Liver (tissue), 9 donors: ENCODE measurements around the gene TMSB15C. TPM values are rescaled to one million over a fixed set of nuclear protein-coding genes. Genes with fewer than 3 reads are reported as not detected.
"Not testable (repeated sequence)": the region's sequence is repeated elsewhere in the genome, so short reads cannot be mapped to it uniquely, and the experiment has no call there.

ENCODE experiments used
- DNase-seq: peaks from one replicate; pipeline ENCODE4 v3.0.0-alpha.2; 2017; ENCODE audit warnings: low spot score
- H3K27ac ChIP-seq, 2 donors: one replicate each; pipeline ENCODE4 v1.7.0; 2013; ENCODE audit warnings: inconsistent platforms in 2 of 2, low read length in 2 of 2, control low read depth in 1 of 2, low read depth in 1 of 2, mild to moderate bottlenecking in 1 of 2
- H3K27me3 ChIP-seq, 4 donors: one replicate each; pipeline versions ENCODE4 v1.6.1 to v1.7.0; 2013; ENCODE audit warnings: low read length in 3 of 4, inconsistent platforms in 1 of 4, mild to moderate bottlenecking in 1 of 4, moderate library complexity in 1 of 4; ENCODE audit not compliant: control insufficient read depth in 4 of 4, insufficient read depth in 4 of 4
- H3K36me3 ChIP-seq, 4 donors: one replicate each; pipeline versions ENCODE4 v1.6.1 to v1.7.0; 2013; ENCODE audit warnings: low read length in 3 of 4, mild to moderate bottlenecking in 3 of 4, low read depth in 1 of 4, moderate library complexity in 1 of 4; ENCODE audit not compliant: control insufficient read depth in 4 of 4, insufficient read depth in 3 of 4
- H3K4me1 ChIP-seq, 4 donors: one replicate each; pipeline versions ENCODE4 v1.6.1 to v1.7.0; 2013; ENCODE audit warnings: low read length in 3 of 4, mild to moderate bottlenecking in 3 of 4, moderate library complexity in 1 of 4; ENCODE audit not compliant: control insufficient read depth in 4 of 4, insufficient read depth in 4 of 4
- H3K4me3 ChIP-seq, 3 donors: one replicate each; pipeline versions ENCODE4 v1.6.1 to v1.7.0; 2013; ENCODE audit warnings: low read length in 3 of 3, control low read depth in 1 of 3, low read depth in 1 of 3, mild to moderate bottlenecking in 1 of 3
- H3K9ac ChIP-seq, 2 donors: one replicate each; pipeline ENCODE4 v1.7.0; 2013; ENCODE audit warnings: low read length in 2 of 2, mild to moderate bottlenecking in 2 of 2, moderate library complexity in 2 of 2, control low read depth in 1 of 2, low read depth in 1 of 2
- H3K9me3 ChIP-seq, 4 donors: one replicate each; pipeline versions ENCODE4 v1.6.1 to v1.7.0; 2013; ENCODE audit warnings: low read length in 3 of 4; ENCODE audit not compliant: control insufficient read depth in 4 of 4
- EGR1 ChIP-seq, 2 donors: IDR thresholded peaks; 2 replicates each; pipeline ENCODE4 v1.6.1; 2016 to 2018; ENCODE audit warnings: antibody characterized with exemption in 2 of 2, low read depth in 2 of 2
- FOXA1 ChIP-seq: IDR thresholded peaks from 2 replicates; pipeline ENCODE4 v1.6.1; 2016; ENCODE audit warnings: antibody characterized with exemption
- FOXA2 ChIP-seq: IDR thresholded peaks from 2 replicates; pipeline ENCODE4 v1.6.1; 2016; ENCODE audit warnings: antibody characterized with exemption
- HNF4A ChIP-seq, 2 donors: conservative IDR thresholded peaks; 2 replicates each; pipeline ENCODE4 v1.6.1; 2016; ENCODE audit warnings: antibody characterized with exemption in 2 of 2, mild to moderate bottlenecking in 2 of 2
- HNF4G ChIP-seq: IDR thresholded peaks from 2 replicates; pipeline ENCODE4 v1.6.1; 2016; ENCODE audit warnings: antibody characterized with exemption
- JUND ChIP-seq, 2 donors: IDR thresholded peaks; 2 replicates each; pipeline ENCODE4 v1.6.1; 2016; ENCODE audit warnings: antibody characterized with exemption in 2 of 2
- NR2F2 ChIP-seq: IDR thresholded peaks from 2 replicates; pipeline ENCODE4 v1.6.1; 2016; ENCODE audit warnings: antibody characterized with exemption
- RXRA ChIP-seq, 2 donors: IDR thresholded peaks; 2 replicates each; pipeline ENCODE4 v1.6.1; 2017 to 2018; ENCODE audit warnings: antibody characterized with exemption in 2 of 2, mild to moderate bottlenecking in 1 of 2
- SP1 ChIP-seq: IDR thresholded peaks from 2 replicates; pipeline ENCODE4 v1.6.1; 2018; ENCODE audit warnings: antibody characterized with exemption, mild to moderate bottlenecking
- YY1 ChIP-seq: IDR thresholded peaks from 2 replicates; pipeline ENCODE4 v1.6.1; 2016; ENCODE audit warnings: antibody characterized with exemption, mild to moderate bottlenecking
- WGBS: extraction: QIAGEN DNeasy Blood & Tissue Kit; methylation state at CpG from one replicate; pipeline ENCODE4 v1.1.7; 2013; 5-methylcytosine and 5-hydroxymethylcytosine counted together
- polyA plus RNA-seq, 2 donors: library from polyadenylated mRNA; stranded (reverse) in 1 of 2; unstranded in 1 of 2; fragments of 200-250 nt in 1 of 2; fragments of >200 nt in 1 of 2; fragmentation: Nextera tagmentation in 1 of 2; extraction: Ambion mirVana in 1 of 2; gene quantifications; one replicate each; pipeline versions ENCODE4 v1.2.1 to v1.2.3, GENCODE V29; 2013 to 2015
- total RNA-seq, 2 donors: library from RNA; depleted of rRNA; stranded (reverse); fragments of >200 nt; gene quantifications; one replicate each; pipeline ENCODE4 v1.2.3, GENCODE V29; 2014
- TF ChIP-seq, protein P1 (sequence below): IDR thresholded peaks from 2 replicates; pipeline ENCODE4 v1.6.1; 2016; ENCODE audit warnings: antibody characterized with exemption
- TF ChIP-seq, protein P2 (sequence below): fragments of 150-350 bp; IDR thresholded peaks from 2 replicates; pipeline ENCODE4 v1.5.1; 2017; ENCODE audit warnings: improper control_type of control experiment, low read depth, low read length; ENCODE audit not compliant: missing input control
- TF ChIP-seq, protein P3 (sequence below): IDR thresholded peaks from 2 replicates; pipeline ENCODE4 v1.6.1; 2016; ENCODE audit warnings: antibody characterized with exemption
- donor health status: healthy.
- donor health status: healthy.
- donor health status: healthy.
- donor health status: healthy.
- donor health status: healthy.

Gene TMSB15C
- total and polyA plus RNA-seq, 4 donors, result 0.17 to 0.23 TPM; not detected in 2

DNA sequence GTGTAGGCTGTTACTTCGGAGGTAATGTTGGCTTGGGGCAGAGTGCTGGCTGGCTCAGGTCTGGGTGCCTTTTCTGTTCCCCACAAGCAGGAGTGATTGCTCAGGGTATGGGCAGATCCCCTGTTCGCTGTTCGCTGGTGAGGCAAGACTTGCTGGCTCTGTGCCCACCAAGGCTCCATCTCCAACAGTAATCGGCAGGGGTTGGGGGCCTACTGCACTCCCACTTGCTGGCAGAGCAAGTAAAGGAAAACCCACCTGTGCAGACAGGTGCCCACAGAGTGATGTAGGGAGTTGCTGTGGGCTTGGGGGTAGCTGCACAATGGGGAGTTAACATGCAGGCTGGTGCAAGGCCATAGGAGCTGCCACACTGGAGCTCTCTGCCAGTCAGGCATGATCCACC lies 8.0 kb upstream of the TMSB15C start:
- no peaks in the 10 kb centered on the region for H3K4me1 ChIP-seq
- no peaks in the 10 kb centered on the region for H3K9me3 ChIP-seq
- H3K9ac ChIP-seq, result no peak overlapping the region
- 73% methylated on average over 4 of the region's 4 CpGs for WGBS
- no peak overlapping the region for H3K27ac ChIP-seq
- DNase-seq, result no peak
- H3K27me3 ChIP-seq, result no peaks in the 10 kb centered on the region
- TF ChIP-seq JUND (IDR thresholded peaks at IDR 0.05) (no peak), RXRA (IDR thresholded peaks at IDR 0.05) (no peak)
- H3K4me3 ChIP-seq, result no peak overlapping the region
- H3K36me3 ChIP-seq, result no peaks in the 10 kb centered on the region

DNA sequence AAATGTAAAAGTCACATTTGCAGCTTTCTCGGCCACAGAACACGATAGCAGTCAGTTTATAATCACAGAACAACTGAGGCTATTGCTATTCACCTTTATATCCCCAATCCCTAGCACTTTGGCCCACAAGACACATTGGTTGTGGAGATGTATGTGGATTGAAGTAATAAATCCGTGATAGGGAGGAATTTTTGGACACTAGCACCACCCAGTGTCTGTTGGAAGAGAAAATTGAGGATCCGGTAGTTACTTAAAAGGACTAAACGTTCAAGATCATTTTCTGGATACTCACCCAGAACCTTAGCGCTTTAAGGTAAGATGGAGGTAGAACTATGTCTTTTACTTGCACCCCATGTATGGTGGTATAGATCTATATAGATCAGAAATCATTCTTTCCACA lies 1.8 kb upstream of the TMSB15C start:
- not testable (repeated sequence) for H3K9ac ChIP-seq, H3K36me3 ChIP-seq, DNase-seq, H3K9me3 ChIP-seq, H3K27ac ChIP-seq, H3K4me3 ChIP-seq, H3K4me1 ChIP-seq, H3K27me3 ChIP-seq
- no CpG with 5 or more reads among the region's 6 CpGs for WGBS

DNA sequence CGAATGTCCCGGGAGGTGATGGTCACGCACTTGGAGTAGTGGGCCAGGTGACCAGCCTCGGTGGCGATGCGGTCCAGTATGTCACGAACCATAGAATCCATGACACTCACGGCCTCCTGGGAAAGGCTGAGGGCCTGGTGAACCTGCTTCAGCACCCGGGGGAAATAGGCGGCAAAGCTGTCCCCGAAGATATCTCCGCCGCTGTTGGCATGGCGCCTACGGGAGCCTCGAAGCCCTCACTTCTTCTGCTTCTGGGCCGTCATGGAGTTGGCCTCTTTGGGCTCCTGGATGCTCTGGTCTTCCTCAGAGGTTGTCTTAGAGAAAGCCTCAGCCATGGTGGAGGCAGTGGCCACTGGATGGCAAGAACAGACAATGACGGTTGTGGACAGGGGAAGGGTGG lies 13.4 kb downstream of the TMSB15C start:
- H3K4me1 ChIP-seq, result not testable (repeated sequence)

DNA sequence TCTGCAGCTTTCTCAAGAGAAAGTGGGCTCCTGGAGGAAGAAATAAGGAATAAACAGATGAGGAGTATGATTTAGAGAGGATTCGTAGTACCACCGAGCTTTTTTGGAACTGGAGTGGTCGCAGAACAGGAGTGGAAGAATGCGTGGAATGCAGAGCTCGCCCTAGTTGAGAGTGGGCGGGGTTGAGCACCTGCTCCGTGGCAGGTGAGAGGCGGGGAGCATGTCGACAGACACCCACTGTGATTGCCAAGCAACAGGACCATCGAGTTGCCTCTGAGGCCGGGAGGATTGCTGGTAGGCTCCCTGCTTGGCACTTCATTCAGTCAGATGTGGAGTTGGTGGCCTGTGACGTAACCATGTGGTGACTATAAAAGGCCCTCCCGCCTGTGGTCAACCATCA lies 21.1 kb downstream of the TMSB15C start:
- H3K36me3 ChIP-seq, H3K4me3 ChIP-seq, H3K4me1 ChIP-seq, H3K9me3 ChIP-seq, H3K27ac ChIP-seq, DNase-seq, H3K27me3 ChIP-seq, H3K9ac ChIP-seq: not testable (repeated sequence)
- WGBS, result no CpG with 5 or more reads among the region's 13 CpGs

More for the DNA sequence above, 13.4 kb downstream of the TMSB15C start:
- H3K27me3 ChIP-seq, DNase-seq, H3K27ac ChIP-seq, H3K9me3 ChIP-seq, H3K4me3 ChIP-seq, H3K36me3 ChIP-seq, H3K9ac ChIP-seq: not testable (repeated sequence)
- WGBS, result 98% methylated on average over 9 of the region's 18 CpGs

DNA sequence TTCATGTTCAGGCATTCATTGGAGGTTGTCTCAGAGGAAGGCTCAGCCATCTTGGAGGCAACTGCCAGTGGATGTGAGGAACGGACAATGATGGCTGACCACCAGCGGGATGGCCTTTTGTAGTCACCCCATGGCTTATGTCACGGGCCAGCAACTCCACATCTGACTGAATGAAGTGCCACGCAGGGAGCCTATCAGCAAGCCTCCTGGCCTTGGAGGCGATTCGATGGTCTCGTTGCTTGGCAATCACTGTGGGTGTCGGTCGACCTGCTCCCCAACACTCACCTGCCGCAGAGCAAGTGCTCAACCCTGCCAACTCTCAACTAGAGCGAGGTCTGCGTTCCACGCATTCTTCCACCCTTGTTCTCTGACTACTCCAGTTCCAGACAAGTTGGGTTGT lies 28.9 kb downstream of the TMSB15C start:
- no peak for DNase-seq
- Histone ChIP-seq H3K27ac (no peak overlapping the region), H3K36me3 (no peaks in the 10 kb centered on the region), H3K9me3 (peaks cover 0 to 4% (median 0%) of the 10 kb centered on the region in 4 donors), H3K27me3 (peaks cover 0 to 3% (median 0%) of the 10 kb centered on the region in 4 donors), H3K4me3 (no peak overlapping the region), H3K4me1 (no peaks in the 10 kb centered on the region), H3K9ac (no peak overlapping the region)
- WGBS, result 92% methylated on average over 13 of the region's 13 CpGs
- TF ChIP-seq HNF4G (no peak), SP1 (no peak)

DNA sequence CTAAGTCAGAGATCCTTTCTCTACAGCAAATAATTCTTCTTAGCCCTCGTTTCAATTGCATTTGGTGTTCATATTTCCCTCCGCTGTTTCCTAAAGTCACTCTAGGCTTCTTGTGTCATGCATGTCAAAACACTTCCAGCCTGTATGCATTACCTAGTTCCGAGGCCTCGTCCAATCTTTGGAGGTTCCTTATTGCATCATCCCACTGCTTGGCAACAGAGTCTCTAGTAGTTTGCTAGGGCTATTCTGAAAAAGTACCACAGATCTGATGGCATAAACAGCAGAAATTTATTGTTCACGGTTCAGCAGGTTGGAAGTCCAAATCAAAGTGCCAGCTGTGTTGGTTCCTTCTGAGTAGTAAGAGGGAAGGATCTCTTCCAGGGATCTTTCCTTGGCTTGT lies 30.4 kb downstream of the TMSB15C start:
- peaks cover 0 to 3% (median 0%) of the 10 kb centered on the region in 4 donors for H3K27me3 ChIP-seq
- DNase-seq, result no peak
- H3K27ac ChIP-seq, result no peak overlapping the region
- H3K9ac ChIP-seq, result no peak overlapping the region
- no peaks in the 10 kb centered on the region for H3K36me3 ChIP-seq
- TF ChIP-seq, protein P1, sequence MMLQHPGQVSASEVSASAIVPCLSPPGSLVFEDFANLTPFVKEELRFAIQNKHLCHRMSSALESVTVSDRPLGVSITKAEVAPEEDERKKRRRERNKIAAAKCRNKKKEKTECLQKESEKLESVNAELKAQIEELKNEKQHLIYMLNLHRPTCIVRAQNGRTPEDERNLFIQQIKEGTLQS, result no peak
- no peak for TF ChIP-seq YY1
- TF ChIP-seq HNF4A (conservative IDR thresholded peaks at IDR 0.05), result no peak
- no peak for TF ChIP-seq EGR1 (IDR thresholded peaks at IDR 0.05; ENCODE audit: low read depth in 2 of 2)
- no peak for TF ChIP-seq NR2F2
- TF ChIP-seq FOXA2, result no peak
- no peak for TF ChIP-seq HNF4G
- TF ChIP-seq, protein P2, sequence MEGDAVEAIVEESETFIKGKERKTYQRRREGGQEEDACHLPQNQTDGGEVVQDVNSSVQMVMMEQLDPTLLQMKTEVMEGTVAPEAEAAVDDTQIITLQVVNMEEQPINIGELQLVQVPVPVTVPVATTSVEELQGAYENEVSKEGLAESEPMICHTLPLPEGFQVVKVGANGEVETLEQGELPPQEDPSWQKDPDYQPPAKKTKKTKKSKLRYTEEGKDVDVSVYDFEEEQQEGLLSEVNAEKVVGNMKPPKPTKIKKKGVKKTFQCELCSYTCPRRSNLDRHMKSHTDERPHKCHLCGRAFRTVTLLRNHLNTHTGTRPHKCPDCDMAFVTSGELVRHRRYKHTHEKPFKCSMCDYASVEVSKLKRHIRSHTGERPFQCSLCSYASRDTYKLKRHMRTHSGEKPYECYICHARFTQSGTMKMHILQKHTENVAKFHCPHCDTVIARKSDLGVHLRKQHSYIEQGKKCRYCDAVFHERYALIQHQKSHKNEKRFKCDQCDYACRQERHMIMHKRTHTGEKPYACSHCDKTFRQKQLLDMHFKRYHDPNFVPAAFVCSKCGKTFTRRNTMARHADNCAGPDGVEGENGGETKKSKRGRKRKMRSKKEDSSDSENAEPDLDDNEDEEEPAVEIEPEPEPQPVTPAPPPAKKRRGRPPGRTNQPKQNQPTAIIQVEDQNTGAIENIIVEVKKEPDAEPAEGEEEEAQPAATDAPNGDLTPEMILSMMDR, result no peak
- TF ChIP-seq, protein P3, sequence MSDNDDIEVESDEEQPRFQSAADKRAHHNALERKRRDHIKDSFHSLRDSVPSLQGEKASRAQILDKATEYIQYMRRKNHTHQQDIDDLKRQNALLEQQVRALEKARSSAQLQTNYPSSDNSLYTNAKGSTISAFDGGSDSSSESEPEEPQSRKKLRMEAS, result no peak
- TF ChIP-seq RXRA (IDR thresholded peaks at IDR 0.05), result no peak
- no peak for TF ChIP-seq FOXA1
- peaks cover 0 to 4% (median 0%) of the 10 kb centered on the region in 4 donors for H3K9me3 ChIP-seq
- no peaks in the 10 kb centered on the region for H3K4me1 ChIP-seq
- WGBS, result 79% methylated on average over 5 of the region's 5 CpGs
- no peak overlapping the region for H3K4me3 ChIP-seq
